HS-27A (cell line): ENCODE results near the gene SEC31B.

Experiments
- DNase-seq: peaks from one replicate; pipeline ENCODE4 v3.0.0-alpha.2; 2012; ENCODE audit warnings: low read depth, missing footprints

The SEC31B gene

DNA sequence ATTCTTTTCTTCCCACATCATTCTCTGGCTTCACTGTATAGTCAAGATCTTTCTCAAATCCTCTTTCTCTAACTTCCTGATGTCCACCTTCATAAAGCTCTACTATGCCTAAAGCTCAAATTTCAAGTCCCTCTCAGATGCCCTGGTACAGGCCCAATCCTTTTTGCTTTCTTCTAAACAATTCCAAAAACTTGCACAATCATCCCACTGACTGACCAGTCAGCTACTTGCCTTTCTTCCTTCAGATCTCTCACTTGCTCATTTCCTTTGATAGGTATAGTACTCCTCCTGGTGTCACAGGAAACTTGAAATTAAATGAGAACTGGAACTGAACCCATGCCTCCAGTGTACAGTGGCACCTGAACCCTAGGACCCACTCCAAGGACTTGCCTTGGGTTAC lies 18.2 kb downstream of the SEC31B start:
- no peak for DNase-seq

DNA sequence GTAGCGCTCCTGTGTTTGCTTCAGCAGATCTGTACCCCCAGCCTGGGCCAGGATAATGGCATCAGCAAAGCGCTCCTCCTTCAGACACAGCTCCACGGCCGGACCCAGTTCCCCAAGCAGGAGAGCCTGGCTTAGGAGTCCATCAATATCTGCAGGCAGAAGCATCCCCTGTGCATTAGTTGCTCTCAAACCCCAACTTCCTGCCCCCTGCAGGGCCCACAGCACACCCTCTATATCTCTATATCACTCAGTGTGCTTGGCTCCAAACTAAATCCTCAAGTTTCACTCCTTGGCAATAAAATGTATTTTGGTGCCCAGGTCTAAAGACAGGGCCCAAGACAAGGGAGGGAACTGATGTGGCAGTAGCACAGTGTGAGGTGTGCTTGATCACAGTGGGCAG lies 21.6 kb downstream of the SEC31B start:
- no peak for DNase-seq

DNA sequence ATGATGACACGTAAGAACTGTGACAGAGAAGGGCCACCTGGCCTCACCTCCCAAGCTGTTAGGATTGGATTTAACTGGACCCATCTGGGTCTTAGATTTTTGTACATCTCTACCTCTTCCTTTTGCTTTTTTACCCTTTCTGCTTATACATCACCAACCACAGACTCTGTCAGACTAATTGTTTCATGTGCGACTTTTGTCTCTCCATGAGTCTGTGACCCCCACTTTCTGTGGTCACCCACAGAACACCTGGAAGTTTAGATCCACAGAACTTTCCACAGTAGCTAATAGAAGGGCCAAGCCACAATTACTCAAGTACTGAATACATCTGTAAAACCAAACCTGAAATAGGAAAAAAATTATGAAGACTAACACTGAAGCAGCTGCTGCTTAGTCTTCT lies 23.1 kb downstream of the SEC31B start:
- no peak for DNase-seq

DNA sequence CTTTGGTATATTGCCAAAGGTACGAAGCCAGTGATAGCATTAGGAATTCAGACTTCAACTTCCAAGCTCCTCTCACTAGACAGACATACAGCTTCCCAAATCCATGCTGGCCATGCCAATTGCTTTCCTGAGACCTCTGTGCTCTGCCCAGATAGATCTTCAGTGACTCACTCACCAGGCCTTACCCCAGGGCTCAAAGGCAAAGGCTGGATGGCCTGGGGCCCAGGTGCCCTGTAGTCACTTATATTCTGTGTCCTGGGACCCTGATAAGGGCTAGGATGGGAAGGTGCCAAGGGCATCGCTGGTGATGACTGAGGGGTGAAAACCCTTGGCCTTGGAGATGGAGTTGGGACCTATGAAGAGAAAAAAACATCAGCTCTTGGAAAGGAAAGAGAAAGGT lies 29.1 kb downstream of the SEC31B start:
- no peak for DNase-seq

DNA sequence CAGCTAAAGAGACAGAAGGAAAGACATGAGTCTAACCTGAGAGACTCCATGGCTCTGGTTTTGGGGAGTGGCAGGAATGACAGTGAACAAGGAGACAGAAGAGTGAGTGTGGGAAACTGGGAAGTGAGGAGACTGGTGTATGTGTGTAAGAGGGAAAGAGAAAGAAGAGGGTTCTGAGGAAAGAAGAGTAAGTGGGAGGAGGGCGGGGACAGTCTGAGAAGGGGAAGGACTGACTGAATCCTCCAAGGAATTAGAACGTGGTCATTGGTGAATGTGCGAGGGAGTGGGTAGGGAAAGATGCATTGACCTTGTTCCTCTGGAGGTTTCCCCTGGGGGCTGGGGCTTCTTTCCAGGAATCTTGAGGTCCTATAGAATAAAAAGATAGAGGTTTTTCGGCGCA lies 30.3 kb downstream of the SEC31B start:
- DNase-seq = no peak

DNA sequence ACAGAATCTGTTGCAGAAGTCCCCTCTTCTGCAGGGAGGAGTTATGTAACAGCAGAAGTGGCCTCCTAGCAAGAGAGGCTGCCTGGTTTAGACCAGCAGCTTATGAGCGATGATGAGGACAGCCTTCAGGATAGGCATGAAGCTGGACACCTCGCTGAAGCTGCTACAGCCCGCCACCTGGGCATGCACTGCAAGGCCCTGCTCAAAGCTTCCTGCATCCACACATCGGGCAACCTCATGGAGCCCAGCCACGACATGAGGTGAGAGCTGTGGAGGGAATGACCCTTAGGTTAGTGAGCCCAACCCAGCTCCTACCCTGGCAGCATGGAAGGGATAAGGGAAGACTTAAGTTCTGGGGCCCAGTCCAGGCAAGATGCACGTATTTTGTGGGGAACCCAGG lies 32.1 kb downstream of the SEC31B start:
- no peak for DNase-seq

DNA sequence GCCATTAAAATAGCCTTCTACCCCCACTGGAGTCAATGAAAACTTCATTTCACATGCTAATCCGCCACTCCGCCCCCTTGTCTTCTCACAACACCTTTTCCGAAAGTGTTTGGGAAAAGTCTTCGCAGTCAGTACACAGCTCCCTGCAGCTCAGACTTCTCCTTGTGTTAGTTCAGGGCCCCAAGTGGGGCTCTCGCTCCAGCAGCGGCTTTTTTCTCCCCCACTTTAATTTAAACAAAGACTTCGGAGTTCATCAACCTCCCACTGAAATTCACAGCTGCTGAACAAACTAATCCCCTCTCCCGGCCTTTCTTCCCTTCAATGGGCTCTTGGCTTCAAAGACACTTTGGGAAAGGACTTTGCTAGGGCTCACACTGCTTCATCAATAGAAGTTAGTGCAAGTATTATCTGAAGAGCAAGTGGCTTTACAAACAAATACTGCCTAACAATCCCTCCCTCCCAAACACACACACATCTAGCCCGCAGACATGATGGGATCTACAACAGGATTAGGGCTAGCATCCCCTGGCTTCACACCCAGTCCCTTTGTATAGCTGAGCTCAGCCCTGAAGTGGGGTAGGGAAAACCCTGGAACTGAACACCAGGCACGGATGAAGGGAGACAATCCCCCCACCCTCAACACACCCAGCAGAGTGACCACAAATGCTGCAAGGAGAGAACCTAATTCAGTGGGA lies 33.7 kb downstream of the SEC31B start:
- no peak for DNase-seq

DNA sequence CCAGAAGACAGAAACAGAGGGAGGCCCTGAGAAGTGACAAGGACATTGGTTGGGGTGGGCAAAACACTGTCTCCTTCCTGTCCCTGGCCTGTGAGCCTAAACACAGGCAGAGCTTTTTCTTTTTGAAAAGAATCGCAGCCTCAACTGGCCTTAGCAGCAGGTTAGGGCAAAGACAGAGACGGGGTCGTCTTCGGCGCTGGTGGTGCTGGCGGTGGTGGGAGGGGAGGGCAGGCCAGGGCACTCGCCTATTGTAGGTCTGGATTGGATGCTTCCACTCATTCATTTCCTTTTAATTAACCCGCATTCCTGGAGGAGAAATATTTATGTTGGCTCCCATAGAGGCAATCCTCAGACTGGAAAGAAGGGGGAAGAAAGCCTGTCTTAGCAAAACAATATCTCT lies 34.3 kb downstream of the SEC31B start:
- no peak for DNase-seq

DNA sequence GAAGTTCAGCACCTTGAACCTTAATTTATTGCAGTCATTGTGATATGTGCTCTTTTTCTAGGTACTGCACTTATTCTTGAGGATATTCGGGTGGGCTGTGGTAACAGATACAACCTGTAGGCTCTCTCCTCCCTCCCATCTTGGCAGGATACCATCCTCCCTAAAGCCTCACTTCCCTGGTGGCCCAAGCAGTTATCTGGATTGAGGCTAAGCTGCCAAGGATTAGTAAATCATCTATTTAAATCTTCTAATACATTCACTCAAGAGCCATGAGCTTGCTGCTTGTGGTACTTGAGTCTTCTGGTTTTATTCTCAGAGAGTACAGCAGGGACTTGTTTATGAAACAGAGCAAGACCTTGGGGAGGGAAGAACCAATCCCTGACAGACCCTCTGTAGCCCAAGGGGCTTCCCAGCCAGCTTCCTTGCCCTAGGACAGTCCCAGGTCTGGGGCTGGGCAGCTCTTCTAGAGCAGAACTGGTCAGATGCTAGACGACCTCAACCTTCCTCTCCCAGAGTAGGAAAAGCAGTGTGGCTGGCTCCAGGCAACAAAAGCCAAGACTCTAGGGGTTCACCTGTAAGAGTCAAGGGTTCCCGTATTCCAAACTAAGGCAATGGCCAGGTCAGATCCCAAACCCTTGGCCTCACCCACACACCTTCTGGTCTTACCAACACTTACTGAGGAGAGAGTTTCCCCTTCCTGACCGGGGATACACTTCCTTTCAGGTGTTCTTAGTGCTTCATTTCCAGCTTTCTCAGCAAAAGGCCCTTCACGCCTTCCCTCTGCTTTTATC lies 35.6 kb downstream of the SEC31B start:
- no peak for DNase-seq

DNA sequence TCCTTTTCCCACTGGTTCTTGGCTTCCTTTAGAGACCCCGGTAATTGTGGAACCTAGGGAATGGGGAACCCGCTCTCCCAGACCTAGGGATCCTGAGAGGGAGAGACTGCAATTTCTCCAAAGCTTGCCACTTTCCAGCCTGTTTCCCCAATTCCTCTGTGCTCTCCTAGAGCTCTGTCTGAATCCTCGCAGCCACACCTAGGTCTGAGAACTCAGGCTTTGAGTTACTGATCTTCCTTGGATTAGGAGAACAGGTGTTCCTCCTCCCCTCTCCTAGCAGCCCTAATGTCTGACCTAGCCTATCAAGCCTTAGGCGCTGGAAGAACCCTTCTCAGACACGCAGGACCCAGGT lies 36.9 kb downstream of the SEC31B start:
- DNase-seq = no peak

DNA sequence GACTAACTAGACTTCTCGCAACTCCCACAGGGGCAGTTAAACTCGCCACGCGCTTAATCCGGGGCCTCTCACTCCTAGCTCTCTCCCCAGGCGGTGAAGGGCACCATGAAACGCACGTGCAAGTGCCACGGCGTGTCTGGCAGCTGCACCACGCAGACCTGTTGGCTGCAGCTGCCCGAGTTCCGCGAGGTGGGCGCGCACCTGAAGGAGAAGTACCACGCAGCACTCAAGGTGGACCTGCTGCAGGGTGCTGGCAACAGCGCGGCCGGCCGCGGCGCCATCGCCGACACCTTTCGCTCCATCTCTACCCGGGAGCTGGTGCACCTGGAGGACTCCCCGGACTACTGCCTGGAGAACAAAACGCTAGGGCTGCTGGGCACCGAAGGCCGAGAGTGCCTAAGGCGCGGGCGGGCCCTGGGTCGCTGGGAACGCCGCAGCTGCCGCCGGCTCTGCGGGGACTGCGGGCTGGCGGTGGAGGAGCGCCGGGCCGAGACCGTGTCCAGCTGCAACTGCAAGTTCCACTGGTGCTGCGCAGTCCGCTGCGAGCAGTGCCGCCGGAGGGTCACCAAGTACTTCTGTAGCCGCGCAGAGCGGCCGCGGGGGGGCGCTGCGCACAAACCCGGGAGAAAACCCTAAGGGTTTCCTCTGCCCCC lies 37.4 kb downstream of the SEC31B start:
- DNase-seq = no peak

DNA sequence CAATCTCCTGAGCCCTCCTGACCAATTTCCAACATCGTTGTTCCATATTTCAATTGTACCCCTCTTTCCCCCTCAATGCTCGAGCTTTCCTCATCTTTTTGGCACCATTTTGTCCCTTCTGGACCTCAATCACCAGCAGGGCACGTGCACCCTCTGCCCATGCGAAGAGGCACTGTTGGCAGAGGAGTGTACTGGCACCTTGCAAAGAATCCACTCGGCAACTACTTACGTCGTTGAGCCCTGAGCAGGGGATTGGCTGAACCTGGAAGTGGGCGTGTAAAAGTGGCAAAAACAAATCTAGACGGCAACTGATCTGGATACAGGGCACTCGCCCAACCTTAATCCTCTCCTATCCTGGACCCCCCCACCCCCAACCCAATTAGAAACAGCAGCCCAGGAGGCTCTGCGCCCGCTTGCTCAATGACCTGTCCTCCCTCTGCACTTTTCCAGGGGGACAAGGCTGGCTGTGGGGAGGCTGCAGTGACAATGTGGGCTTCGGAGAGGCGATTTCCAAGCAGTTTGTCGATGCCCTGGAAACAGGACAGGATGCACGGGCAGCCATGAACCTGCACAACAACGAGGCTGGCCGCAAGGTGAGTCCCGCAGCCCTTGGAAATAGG lies 38.1 kb downstream of the SEC31B start:
- DNase-seq = no peak

DNA sequence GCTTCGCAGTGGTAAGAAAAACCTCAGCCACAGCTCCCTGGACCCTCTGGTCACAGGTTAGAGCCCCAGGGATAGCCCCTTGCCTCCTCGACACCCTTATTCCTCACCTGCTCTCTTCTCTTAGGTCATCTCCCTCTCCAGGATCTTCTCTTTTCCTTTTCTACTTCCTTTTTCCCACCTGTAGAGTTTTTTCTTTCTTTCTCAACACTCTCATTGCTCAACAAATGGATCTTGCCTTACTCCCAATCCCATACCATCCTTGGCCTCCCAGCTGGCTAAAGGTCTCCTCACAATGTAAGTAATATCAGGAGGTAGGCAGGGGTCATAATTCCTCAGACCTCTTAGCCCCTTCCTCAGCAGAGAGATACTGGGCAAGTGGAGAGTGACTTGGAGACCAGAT lies 39.7 kb downstream of the SEC31B start:
- DNase-seq = no peak

DNA sequence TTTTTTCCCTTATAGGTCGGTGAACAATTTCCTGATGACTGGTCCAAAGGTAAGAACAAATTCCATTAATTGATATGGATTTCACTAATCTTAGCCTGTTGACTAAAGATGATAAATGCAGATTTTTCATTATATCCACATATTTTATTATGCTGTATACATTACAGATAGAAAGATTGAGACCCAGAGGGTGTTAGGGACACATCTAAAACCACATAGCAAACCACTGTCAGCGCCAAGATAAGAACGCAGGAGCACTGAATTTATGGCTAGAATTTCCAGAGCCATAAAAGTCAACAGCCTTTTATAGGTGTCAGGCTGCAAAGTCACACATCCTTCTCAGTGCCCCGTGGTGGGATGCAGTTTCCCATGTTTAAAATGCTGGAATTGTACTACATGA lies 40.6 kb downstream of the SEC31B start:
- DNase-seq = no peak

DNA sequence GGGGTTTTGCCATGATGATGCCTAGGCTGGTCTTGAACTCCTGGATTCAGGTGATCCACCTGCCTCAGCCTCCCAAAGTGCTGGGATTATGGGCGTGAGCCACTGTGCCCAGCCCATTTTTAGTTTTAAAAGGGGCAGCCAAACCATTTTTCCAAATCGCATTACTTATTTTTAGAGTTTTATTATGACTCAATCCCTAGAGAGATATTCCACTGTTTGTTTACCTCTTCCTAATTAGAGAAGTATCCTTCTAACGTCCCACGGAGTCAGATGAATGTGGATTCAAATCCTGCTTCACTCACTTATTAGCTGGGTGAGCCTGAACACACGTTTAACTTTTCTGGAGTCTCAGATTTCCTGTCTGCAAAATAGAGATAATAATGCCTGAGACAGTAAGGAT lies 41.7 kb downstream of the SEC31B start:
- no peak for DNase-seq

DNA sequence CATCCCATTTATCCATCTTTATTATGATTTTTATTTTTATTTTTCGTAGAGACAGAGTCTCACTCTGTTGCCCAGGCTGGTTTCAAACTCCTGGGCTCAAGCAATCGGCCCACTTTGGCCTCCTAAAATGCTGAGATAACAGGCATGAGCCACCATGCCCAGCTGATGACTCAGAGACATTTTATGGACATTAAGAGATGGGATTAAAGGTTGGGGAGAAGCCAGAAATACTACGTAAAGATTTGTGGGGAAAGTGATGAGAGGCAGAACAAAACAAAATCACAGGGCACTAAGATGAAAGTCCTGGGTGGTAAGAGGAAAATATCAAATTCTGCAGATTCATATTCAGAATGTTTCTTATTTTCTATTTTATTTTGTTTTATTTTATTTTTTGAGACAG lies 49.3 kb downstream of the SEC31B start:
- DNase-seq = no peak

DNA sequence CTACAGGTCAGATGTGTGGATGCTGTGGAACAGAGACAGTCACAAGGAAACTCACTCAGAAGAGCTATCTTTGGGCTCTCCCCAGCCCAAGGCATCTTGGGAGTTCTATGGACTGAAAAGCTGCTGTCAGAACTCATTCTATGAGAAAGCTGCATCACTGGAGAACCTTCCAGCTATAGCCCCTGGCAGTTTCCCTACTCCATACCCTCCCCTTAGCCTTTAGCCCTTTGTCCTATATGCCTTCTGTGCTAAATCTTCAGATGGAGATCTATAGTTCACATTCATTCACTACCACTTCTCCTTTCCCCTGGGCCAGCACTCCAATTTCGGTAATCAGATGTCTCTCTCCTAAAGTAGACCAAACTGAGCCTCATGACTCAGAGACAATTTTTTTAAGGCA lies 49.9 kb downstream of the SEC31B start:
- DNase-seq = no peak

DNA sequence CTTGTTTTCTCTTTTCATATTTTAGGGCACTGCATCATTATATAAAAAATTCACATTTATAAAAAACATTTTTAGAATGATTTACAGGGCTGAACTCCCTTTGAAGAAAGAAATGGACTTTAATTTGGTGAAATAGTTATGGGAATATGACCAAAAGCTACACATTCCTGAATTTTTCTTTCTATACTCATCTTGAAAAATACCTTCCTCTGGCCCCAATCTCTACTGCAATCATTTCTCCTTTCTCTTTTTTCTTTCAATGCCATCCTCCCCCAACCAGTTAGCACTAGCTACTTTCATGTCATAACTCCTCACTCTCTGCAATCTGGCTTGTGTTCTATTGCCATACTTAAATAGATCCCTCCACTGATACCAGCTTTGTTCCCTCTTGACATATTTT lies 50.7 kb downstream of the SEC31B start:
- DNase-seq = no peak

DNA sequence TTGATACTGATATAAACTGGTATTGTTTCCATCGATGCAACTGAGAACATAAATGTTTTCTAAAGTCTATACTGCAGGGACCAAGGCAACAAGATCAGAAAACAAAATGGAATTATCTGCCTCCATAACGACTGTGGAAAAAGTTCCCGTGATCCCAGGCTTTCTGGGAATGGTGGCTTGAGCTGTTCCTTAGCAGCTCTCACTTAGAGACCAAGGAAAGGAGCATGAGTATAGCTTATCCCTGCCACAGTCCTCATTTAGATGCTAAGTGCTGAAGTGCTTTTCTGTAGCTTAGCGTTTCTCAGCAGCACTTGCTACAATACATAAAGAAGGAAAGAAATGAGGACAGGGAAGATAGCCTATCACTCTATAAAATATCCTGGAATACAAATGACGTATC lies 51.3 kb downstream of the SEC31B start:
- DNase-seq = no peak

DNA sequence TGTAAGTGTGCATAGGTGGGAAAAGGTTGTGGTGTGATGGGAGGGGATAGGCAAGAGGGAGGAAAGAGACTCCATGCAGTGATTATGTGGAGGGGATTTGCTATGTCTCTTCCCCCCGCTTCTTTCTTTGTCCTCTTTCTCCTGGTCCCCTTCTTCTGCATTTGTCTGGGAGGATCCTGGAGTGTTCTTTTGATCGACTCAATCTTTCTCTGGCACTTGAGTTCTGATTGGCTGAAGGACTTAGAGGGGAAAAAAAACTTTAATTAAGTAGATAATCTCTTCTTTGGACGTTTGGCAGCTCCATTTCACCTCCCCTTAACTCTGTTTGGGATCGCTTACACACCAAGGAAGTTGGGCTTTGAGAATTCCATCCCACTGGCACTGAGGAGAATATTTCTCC lies 57.0 kb downstream of the SEC31B start, which contains the start of gene WNT8B:
TSS of gene WNT8B (plus strand) at position 301 of the 400 bp plus-strand sequence. CDS start 160 bp downstream, outside the sequence.
- no peak for DNase-seq

DNA sequence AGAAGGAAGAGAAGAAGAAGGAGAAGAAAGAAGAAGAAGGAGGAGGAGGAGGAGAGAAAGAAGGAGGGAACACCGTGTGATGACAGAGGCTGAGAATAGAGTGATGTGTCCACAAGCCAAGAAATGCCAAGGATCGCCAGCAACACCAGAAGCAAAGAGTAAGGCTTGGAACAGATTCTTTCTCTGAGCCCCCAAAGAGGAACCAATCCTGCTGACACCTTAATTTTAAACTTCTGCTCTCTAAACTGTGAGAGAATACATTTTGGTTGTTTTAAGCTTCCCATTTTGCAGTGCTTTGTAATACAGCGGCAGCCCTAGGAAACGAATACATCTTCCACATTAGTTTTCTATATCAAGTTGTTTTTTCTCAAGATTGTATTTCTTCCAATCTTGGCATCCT lies 70.7 kb downstream of the SEC31B start:
- no peak for DNase-seq

DNA sequence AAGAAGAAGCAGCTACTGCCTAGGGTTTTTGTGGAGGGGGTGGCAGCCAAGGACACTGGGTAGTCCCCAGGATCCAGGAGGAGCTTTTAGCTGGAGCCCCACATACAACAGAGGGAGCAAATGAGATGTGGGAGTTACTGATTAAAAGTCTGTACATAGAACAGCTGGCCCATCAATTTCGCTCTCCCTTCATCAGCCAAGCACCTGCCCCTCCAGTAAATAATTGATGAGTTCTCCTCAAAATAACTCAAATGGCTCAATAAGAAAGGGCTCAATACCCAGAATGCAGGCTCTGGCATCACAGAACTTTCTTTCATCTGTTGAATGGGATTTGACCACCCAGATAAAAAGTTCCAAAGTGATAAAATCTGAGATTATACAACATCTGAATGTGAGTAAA lies 72.0 kb downstream of the SEC31B start:
- no peak for DNase-seq
